Lower leg skin (tissue), 3 donors: ENCODE results near the gene SLC9A4.

Source experiments
- POLR2A ChIP-seq, 2 donors: fragments of 450-650 bp; IDR thresholded peaks; one replicate each; pipeline ENCODE4 v1.6.1; 2016 to 2017; ENCODE audit warnings: antibody characterized with exemption in 2 of 2, mild to moderate bottlenecking in 1 of 2, moderate library complexity in 1 of 2
- TF ChIP-seq, protein P1 (sequence below), 3 donors: fragments of 450-650 bp; IDR thresholded peaks; one replicate each; pipeline ENCODE4 v1.5.1; 2016; ENCODE audit warnings: antibody characterized with exemption in 3 of 3, mild to moderate bottlenecking in 3 of 3, moderate library complexity in 2 of 3

- TF ChIP-seq POLR2A (IDR thresholded peaks at IDR 0.05) = no peak
- TF ChIP-seq, protein P1, sequence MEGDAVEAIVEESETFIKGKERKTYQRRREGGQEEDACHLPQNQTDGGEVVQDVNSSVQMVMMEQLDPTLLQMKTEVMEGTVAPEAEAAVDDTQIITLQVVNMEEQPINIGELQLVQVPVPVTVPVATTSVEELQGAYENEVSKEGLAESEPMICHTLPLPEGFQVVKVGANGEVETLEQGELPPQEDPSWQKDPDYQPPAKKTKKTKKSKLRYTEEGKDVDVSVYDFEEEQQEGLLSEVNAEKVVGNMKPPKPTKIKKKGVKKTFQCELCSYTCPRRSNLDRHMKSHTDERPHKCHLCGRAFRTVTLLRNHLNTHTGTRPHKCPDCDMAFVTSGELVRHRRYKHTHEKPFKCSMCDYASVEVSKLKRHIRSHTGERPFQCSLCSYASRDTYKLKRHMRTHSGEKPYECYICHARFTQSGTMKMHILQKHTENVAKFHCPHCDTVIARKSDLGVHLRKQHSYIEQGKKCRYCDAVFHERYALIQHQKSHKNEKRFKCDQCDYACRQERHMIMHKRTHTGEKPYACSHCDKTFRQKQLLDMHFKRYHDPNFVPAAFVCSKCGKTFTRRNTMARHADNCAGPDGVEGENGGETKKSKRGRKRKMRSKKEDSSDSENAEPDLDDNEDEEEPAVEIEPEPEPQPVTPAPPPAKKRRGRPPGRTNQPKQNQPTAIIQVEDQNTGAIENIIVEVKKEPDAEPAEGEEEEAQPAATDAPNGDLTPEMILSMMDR (IDR thresholded peaks at IDR 0.05) = no peak
These were observed 39.1 kb downstream of the SLC9A4 start for GRCh38 chr2:102512161-102512560.
